ENCODE results near the gene FGFR3. TPM values are rescaled to one million over a fixed set of nuclear protein-coding genes. Genes with fewer than 3 reads are reported as not detected.

Gene FGFR3
- total RNA-seq, 4 donors from 2014 or later, result 45.4 to 168 (median 92.4) TPM

DNA sequence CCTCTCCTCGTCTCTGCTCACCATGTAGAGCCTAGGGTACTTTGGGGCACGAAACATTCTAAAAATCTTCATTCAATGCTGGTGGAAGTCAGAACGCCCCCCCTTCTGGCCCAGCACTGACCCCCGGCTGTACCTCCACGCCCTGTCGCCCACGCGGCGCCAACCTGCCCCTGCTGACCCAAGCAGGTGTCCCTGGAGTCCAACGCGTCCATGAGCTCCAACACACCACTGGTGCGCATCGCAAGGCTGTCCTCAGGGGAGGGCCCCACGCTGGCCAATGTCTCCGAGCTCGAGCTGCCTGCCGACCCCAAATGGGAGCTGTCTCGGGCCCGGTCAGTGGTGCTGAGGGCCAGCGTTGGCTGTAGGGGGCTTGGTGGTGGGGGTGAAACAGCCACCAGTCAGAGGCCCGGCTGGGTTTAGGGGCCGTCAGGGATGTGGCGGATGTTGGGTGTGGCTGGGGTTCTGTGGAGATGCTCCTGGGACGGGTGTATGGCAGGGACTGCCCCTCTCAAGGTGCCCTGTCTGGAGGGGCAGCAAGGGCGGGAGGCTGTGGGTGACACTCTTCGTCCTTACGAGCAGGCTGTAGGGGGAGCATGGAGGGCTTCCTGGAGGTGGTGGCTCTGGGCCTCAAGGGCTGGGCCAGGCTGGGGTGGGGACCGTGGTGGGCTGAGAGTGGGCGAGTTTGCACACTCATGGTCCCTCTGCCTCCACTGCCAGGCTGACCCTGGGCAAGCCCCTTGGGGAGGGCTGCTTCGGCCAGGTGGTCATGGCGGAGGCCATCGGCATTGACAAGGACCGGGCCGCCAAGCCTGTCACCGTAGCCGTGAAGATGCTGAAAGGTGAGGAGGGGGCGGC lies 11.8 kb downstream of the FGFR3 start:
- H3K27me3 ChIP-seq, result no peaks in the 10 kb centered on the region
- peaks cover 0 to 5% (median 0%) of the 10 kb centered on the region in 4 donors for H3K4me1 ChIP-seq
- no peak overlapping the region for H3K27ac ChIP-seq
- TF ChIP-seq POLR2A (IDR thresholded peaks at IDR 0.05) (no peak), CTCF (IDR thresholded peaks at IDR 0.05) (no peak)
- H3K9me3 ChIP-seq, result no peaks in the 10 kb centered on the region
- H3K36me3 ChIP-seq, result peaks cover 0 to 38% (median 0%) of the 10 kb centered on the region in 3 donors
- no peak for DNase-seq
- no peak overlapping the region for H3K4me3 ChIP-seq

GRCh38 chr4:1805493-1806222 lies 12.6 kb downstream of the FGFR3 start:
- no peak for TF ChIP-seq CTCF (IDR thresholded peaks at IDR 0.05)
- no peak for TF ChIP-seq POLR2A (IDR thresholded peaks at IDR 0.05)
- Histone ChIP-seq H3K4me3 (no peak overlapping the region), H3K36me3 (peaks cover 0 to 38% (median 0%) of the 10 kb centered on the region in 3 donors), H3K4me1 (no peaks in the 10 kb centered on the region), H3K27ac (no peak overlapping the region), H3K27me3 (no peaks in the 10 kb centered on the region), H3K9me3 (no peaks in the 10 kb centered on the region)
- DNase-seq, result no peak

DNA sequence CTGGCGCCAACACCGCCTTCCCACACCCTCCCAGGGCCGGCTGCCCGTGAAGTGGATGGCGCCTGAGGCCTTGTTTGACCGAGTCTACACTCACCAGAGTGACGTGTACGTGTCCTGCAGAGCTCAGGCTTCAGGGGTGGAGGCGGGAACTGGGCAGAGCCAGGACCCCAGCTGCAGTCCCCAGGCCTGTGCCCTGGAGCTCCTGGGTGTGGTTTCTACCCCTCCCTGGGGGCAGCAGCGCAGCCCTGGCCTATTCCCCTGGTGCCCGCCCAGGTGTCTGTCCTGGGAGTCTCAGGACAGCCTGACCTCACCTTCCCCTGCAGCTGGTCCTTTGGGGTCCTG lies 13.1 kb downstream of the FGFR3 start:
- TF ChIP-seq CTCF (IDR thresholded peaks at IDR 0.05), result no peak
- no peak for TF ChIP-seq POLR2A (IDR thresholded peaks at IDR 0.05)
- no peak overlapping the region for H3K4me3 ChIP-seq
- DNase-seq, result no peak
- H3K36me3 ChIP-seq, result peaks cover 0 to 38% (median 0%) of the 10 kb centered on the region in 3 donors
- H3K4me1 ChIP-seq, result no peaks in the 10 kb centered on the region
- H3K9me3 ChIP-seq, result no peaks in the 10 kb centered on the region
- no peaks in the 10 kb centered on the region for H3K27me3 ChIP-seq
- no peak overlapping the region for H3K27ac ChIP-seq

DNA sequence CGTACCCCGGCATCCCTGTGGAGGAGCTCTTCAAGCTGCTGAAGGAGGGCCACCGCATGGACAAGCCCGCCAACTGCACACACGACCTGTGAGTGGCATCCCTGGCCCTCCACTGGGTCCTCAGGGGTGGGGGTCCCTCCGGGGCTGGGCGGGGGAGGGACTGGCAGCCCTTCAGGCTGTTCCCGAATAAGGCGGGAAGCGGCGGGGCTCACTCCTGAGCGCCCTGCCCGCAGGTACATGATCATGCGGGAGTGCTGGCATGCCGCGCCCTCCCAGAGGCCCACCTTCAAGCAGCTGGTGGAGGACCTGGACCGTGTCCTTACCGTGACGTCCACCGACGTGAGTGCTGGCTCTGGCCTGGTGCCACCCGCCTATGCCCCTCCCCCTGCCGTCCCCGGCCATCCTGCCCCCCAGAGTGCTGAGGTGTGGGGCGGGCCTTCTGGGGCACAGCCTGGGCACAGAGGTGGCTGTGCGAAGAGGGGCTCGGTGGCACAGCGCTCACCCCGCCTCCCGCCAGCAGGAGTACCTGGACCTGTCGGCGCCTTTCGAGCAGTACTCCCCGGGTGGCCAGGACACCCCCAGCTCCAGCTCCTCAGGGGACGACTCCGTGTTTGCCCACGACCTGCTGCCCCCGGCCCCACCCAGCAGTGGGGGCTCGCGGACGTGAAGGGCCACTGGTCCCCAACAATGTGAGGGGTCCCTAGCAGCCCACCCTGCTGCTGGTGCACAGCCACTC lies 13.7 kb downstream of the FGFR3 start:
- Histone ChIP-seq H3K27ac (no peak overlapping the region), H3K4me3 (no peak overlapping the region), H3K27me3 (no peaks in the 10 kb centered on the region), H3K4me1 (no peaks in the 10 kb centered on the region), H3K9me3 (no peaks in the 10 kb centered on the region), H3K36me3 (peaks cover 0 to 35% (median 0%) of the 10 kb centered on the region in 3 donors)
- DNase-seq, result no peak
- no peak for TF ChIP-seq CTCF (IDR thresholded peaks at IDR 0.05)
- no peak for TF ChIP-seq POLR2A (IDR thresholded peaks at IDR 0.05)

- no peaks in the 10 kb centered on the region for H3K27me3 ChIP-seq
- H3K27ac ChIP-seq, result no peak overlapping the region
- no peaks in the 10 kb centered on the region for H3K9me3 ChIP-seq
- H3K4me3 ChIP-seq, result no peak overlapping the region
- DNase-seq, result no peak
- H3K4me1 ChIP-seq, result no peaks in the 10 kb centered on the region
- peaks cover 0 to 29% (median 0%) of the 10 kb centered on the region in 3 donors for H3K36me3 ChIP-seq
- no peak for TF ChIP-seq POLR2A (IDR thresholded peaks at IDR 0.05)
- no peak for TF ChIP-seq CTCF (IDR thresholded peaks at IDR 0.05)
These were observed 14.3 kb downstream of the FGFR3 start for GRCh38 chr4:1807332-1807777.

Data from Peyer's patch (tissue), 4 donors.